KMS-11 (cell line): ENCODE results near the gene MACROD2.
"Not testable (repeated sequence)": the region's sequence is repeated elsewhere in the genome, so short reads cannot be mapped to it uniquely, and the experiment has no call there.

Experiments used
- H2AFZ ChIP-seq: fragments of 200-600 bp; sonication (generic); 2 replicates; pipeline ENCODE4 v1.6.1; 2016; ENCODE audit warnings: antibody characterized with exemption, mixed run types, low read depth
- H3K27ac ChIP-seq: fragments of 200-600 bp; sonication (generic); 2 replicates; pipeline ENCODE4 v1.6.1; 2016; ENCODE audit warnings: mild to moderate bottlenecking, mixed run types
- H3K27me3 ChIP-seq: fragments of 200-600 bp; sonication (generic); 2 replicates; pipeline ENCODE4 v1.6.1; 2017; ENCODE audit warnings: mild to moderate bottlenecking, low read depth, mixed run types, moderate library complexity; ENCODE audit not compliant: insufficient read depth
- H3K36me3 ChIP-seq: fragments of 200-600 bp; sonication (generic); 2 replicates; pipeline ENCODE4 v1.6.1; 2017; ENCODE audit warnings: mild to moderate bottlenecking, mixed run types; ENCODE audit not compliant: insufficient read depth
- H3K4me1 ChIP-seq: fragments of 200-600 bp; sonication (generic); 2 replicates; pipeline ENCODE4 v1.6.1; 2016; ENCODE audit warnings: mild to moderate bottlenecking, low read depth, mixed run types; ENCODE audit not compliant: poor library complexity, severe bottlenecking
- H3K4me2 ChIP-seq: fragments of 200-600 bp; sonication (generic); 2 replicates; pipeline ENCODE4 v1.7.0; 2016; ENCODE audit warnings: mild to moderate bottlenecking, mixed run types
- H3K4me3 ChIP-seq: fragments of 200-600 bp; sonication (generic); IDR thresholded peaks from 2 replicates; pipeline ENCODE4 v1.6.1; 2017; ENCODE audit warnings: low read depth, low read length, mixed read lengths; ENCODE audit not compliant: insufficient read depth
- H3K79me2 ChIP-seq: fragments of 200-600 bp; sonication (generic); 2 replicates; pipeline ENCODE4 v1.6.1; 2016; ENCODE audit warnings: low read depth, mixed run types; ENCODE audit not compliant: insufficient read depth
- H3K9ac ChIP-seq: fragments of 200-600 bp; sonication (generic); 2 replicates; pipeline ENCODE4 v1.6.1; 2016; ENCODE audit warnings: mild to moderate bottlenecking, mixed run types
- H4K20me1 ChIP-seq: fragments of 200-600 bp; sonication (generic); 2 replicates; pipeline ENCODE4 v1.6.1; 2016; ENCODE audit warnings: mild to moderate bottlenecking, mixed run types; ENCODE audit not compliant: insufficient read depth
- CTCF ChIP-seq: fragments of 200-600 bp; sonication (generic); conservative IDR thresholded peaks from 2 replicates; pipeline ENCODE4 v1.6.1; 2017; ENCODE audit warnings: low read depth, mild to moderate bottlenecking, antibody characterized with exemption, low read length, moderate library complexity, mixed read lengths

The MACROD2 gene

GRCh38 chr20:14012671-14013070 lies 17.4 kb downstream of the MACROD2 start:
- no peaks in the 10 kb centered on the region for H3K36me3 ChIP-seq
- no peaks in the 10 kb centered on the region for H3K27me3 ChIP-seq
- TF ChIP-seq CTCF, result no peak
- no peaks in the 10 kb centered on the region for H3K4me1 ChIP-seq
- H3K4me2 ChIP-seq, result no peak overlapping the region
- no peak overlapping the region for H2AFZ ChIP-seq
- no peak overlapping the region for H3K9ac ChIP-seq
- no peaks in the 10 kb centered on the region for H4K20me1 ChIP-seq
- H3K79me2 ChIP-seq, result no peaks in the 10 kb centered on the region
- H3K4me3 ChIP-seq, result no peak overlapping the region
- no peak overlapping the region for H3K27ac ChIP-seq

- H2AFZ ChIP-seq, result no peak overlapping the region
- H4K20me1 ChIP-seq, result no peaks in the 10 kb centered on the region
- no peak overlapping the region for H3K9ac ChIP-seq
- no peaks in the 10 kb centered on the region for H3K79me2 ChIP-seq
- no peaks in the 10 kb centered on the region for H3K27me3 ChIP-seq
- H3K4me1 ChIP-seq, result no peaks in the 10 kb centered on the region
- no peak overlapping the region for H3K4me2 ChIP-seq
- no peaks in the 10 kb centered on the region for H3K36me3 ChIP-seq
- no peak overlapping the region for H3K27ac ChIP-seq
- TF ChIP-seq CTCF, result no peak
- H3K4me3 ChIP-seq, result no peak overlapping the region
These were observed 35.7 kb downstream of the MACROD2 start for GRCh38 chr20:14030991-14031390.

- no peak overlapping the region for H3K27ac ChIP-seq
- TF ChIP-seq CTCF, result no peak
- no peak overlapping the region for H3K4me2 ChIP-seq
- H3K9ac ChIP-seq, result no peak overlapping the region
- H3K36me3 ChIP-seq, result no peaks in the 10 kb centered on the region
- H4K20me1 ChIP-seq, result no peaks in the 10 kb centered on the region
- H3K4me1 ChIP-seq, result no peaks in the 10 kb centered on the region
- H3K27me3 ChIP-seq, result no peaks in the 10 kb centered on the region
- no peak overlapping the region for H3K4me3 ChIP-seq
- H2AFZ ChIP-seq, result no peak overlapping the region
- no peaks in the 10 kb centered on the region for H3K79me2 ChIP-seq
These were observed 38.0 kb downstream of the MACROD2 start for GRCh38 chr20:14033310-14033709.

- Histone ChIP-seq H4K20me1 (no peaks in the 10 kb centered on the region), H3K4me3 (no peak overlapping the region), H3K9ac (no peak overlapping the region), H3K36me3 (no peaks in the 10 kb centered on the region), H3K27ac (no peak overlapping the region), H3K4me1 (no peaks in the 10 kb centered on the region), H3K27me3 (no peaks in the 10 kb centered on the region), H2AFZ (no peak overlapping the region), H3K79me2 (no peaks in the 10 kb centered on the region), H3K4me2 (no peak overlapping the region)
- TF ChIP-seq CTCF, result no peak
These were observed 41.3 kb downstream of the MACROD2 start for GRCh38 chr20:14036567-14036966.

- H3K4me2 ChIP-seq, H3K36me3 ChIP-seq, H3K79me2 ChIP-seq, H3K27ac ChIP-seq, H3K4me3 ChIP-seq, H3K9ac ChIP-seq, H4K20me1 ChIP-seq, H3K27me3 ChIP-seq, H2AFZ ChIP-seq: not testable (repeated sequence)
- H3K4me1 ChIP-seq, result peaks cover 11% of the 10 kb centered on the region
These were observed 49.5 kb downstream of the MACROD2 start for GRCh38 chr20:14044712-14045276.
